Choroid plexus epithelial cell (primary cell): ENCODE data around the gene FRMD4A.
A peak's percentile ranks its signal among the peaks of the same experiment; 100 is the strongest.

Source experiments
- DNase-seq: peaks from one replicate; pipeline ENCODE4 v3.0.0-alpha.2; 2010; ENCODE audit warnings: low read depth
- H3K4me3 ChIP-seq: 2 replicates; pipeline ENCODE4 v1.5.1; 2011; ENCODE audit warnings: low read depth, mild to moderate bottlenecking, control low read depth, low read length, moderate library complexity
- CTCF ChIP-seq: conservative IDR thresholded peaks from 2 replicates; pipeline ENCODE4 v1.5.1; 2011; ENCODE audit warnings: low read depth, mild to moderate bottlenecking, control low read depth, inconsistent platforms, low read length, moderate library complexity

FRMD4A gene

GRCh38 chr10:14016931-14017333 is 313.8 kb downstream of the FRMD4A start:
- no peak overlapping the region for H3K4me3 ChIP-seq
- TF ChIP-seq CTCF, result no peak
- no peak for DNase-seq

GRCh38 chr10:14016011-14016536 is 314.6 kb downstream of the FRMD4A start:
- no peak for TF ChIP-seq CTCF
- peak; percentile 65 for DNase-seq
- no peak overlapping the region for H3K4me3 ChIP-seq

DNA sequence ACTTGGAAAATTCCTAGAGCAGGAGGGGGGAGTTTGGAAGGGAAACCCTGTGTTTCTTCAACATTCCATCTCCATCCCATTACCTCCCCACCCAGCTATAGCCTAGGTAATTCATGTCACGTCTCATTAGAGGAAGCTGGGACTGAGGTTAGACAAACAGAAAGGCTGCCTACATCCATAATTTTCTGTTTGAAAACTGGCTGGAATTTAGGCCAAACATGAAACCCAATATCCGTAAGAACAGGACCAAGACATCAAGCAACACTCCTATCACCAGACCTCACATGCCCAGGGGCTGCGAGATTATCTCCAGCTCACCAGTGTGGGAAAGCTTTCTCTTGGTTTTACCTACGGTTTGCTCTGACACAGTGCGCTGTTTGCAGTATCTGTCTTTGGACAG is 316.3 kb downstream of the FRMD4A start:
- no peak for DNase-seq
- H3K4me3 ChIP-seq, result no peak overlapping the region
- TF ChIP-seq CTCF, result no peak

DNA sequence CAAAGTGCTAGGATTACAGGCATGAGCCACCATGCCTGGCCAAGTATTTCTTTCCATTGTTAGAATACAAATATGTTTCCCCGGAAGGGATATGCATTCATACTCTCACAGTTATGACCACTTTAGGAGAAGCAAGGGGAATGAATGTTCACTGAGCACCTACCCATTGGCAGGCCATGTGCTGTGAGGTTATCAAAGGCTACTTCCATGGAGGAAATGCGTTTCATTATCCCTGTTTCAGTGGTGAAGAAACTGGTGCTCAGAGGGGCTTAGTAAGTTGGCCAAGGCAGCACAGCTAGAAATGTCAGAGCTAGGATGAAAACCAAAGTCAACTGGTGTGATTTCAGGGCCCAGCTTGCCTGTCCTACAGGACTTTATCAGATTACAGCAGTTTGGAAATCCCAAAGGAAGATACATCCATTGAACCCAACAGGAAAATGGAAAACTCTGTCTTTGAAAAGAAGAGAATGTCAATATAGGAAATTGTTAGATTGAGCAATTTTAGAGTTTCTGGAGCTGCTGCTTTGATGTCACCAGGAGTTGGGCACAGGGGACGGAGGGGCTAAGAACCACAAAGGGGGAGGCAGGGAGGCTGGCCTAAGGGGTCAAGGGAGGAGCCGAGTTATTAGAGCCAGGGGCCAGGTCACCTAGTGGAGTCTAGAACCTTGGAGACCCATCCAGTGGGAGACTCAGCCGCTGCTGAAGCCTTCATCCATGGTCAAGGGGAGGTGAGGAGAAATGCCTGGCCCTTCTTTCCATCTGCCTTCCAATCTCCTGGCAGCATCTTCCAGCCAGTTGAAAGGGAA is 319.8 kb downstream of the FRMD4A start:
- TF ChIP-seq CTCF, result no peak
- DNase-seq, result no peak
- no peak overlapping the region for H3K4me3 ChIP-seq

DNA sequence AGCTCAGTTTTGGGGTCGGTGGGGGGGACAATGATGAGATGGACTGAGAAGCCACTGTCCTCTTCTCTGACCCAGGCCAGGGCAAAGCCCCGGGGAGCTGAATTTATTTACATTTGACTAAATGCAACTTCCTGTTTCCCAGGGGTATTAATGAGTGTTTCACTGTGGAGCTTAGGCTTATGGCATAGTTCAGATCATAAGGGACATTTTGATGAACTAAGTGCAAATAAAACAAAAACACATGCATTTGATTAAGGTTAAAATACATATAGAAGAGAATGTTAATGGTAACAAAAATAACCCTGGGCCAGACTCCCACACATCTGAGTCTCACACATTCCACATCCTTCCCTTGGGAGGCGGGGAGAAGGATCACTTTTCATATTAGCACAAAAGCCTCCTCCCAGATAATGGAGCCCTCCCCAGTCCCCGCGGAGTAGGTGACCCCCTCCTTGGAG is 320.6 kb downstream of the FRMD4A start:
- no peak for TF ChIP-seq CTCF
- peak overlapping the region; percentile 65 for H3K4me3 ChIP-seq
- DNase-seq, result peak; percentile 70

GRCh38 chr10:14009371-14010100 is 321.2 kb downstream of the FRMD4A start:
- H3K4me3 ChIP-seq, result peak overlapping the region; percentile 65
- peak; percentile 63 for DNase-seq
- TF ChIP-seq CTCF, result no peak
